Left forelimb (tissue), 1 donor: ENCODE measurements around the gene PSENEN.

ENCODE experiments used
- DNase-seq: peaks from one replicate; pipeline ENCODE4 v3.0.0-alpha.2; 2018; ENCODE audit warnings: low spot score

PSENEN gene

GRCh38 chr19:35745328-35746086, at the start of gene PSENEN, which contains the start of gene U2AF1L4:
Gene PSENEN, plus strand, starts transcription at chr19:35745651. Its CDS starts 280 bp downstream, at chr19:35745931.
Gene U2AF1L4, minus strand, starts transcription at chr19:35745418. Its CDS starts 27 bp downstream, at chr19:35745391.
- DNase-seq = peak; percentile 96

DNA sequence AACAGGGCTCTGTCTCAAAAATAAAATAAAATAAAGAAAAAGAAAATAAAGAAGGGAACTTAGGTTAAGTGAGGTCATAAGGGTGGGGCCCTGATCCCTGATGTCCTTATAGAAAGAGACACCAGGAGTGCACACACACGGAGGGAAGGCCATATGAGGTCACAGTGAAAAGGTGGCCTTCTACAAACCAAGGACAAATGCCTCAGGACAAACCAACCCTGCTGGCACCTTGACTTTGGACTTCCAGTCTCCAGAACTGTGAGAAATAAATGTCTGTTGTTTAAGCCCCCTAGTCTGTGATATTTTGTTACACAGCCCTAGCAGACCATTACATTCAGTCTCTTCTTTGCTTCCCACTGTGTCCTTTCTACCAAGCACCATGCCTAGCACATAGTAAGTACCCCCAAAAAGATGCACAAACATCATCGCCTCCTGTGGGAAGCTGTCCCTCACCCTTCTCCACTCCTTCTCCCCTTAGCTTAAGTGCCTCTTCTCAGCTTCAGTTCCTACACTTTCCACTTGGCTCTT, 49.5 kb upstream of the PSENEN start:
- DNase-seq = no peak

GRCh38 chr19:35696835-35697234, 48.6 kb upstream of the PSENEN start:
- no peak for DNase-seq

- DNase-seq = peak; percentile 89
Measured at GRCh38 chr19:35702223-35703012, 43.0 kb upstream of the PSENEN start.

GRCh38 chr19:35703343-35703742, 42.1 kb upstream of the PSENEN start:
- DNase-seq = no peak

DNA sequence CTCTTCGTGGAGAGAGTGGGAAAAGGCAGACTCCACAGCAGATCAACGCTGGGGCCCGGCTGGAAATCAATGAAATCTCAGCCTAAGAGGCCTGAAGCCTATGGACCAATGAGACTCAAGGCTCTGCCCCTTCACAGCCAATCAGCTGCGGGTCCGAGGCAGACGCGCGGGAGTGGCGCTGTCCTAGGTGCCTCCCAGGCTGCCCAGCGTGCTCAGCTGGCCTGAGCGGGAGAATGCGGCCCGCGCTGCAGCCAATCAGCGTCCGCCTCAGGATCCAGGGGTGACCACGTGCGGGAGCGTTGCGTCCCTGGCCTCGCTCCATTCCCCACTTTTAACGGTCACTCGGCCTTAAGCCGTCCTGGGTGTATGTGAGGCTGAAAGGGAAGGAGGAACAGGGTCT, 41.2 kb upstream of the PSENEN start, which contains the start of gene ZBTB32:
ZBTB32 (plus strand) TSS at position 341 of the 400 bp plus-strand sequence. CDS start 10,069 bp downstream, outside the sequence.
- no peak for DNase-seq

GRCh38 chr19:35708391-35708790, 37.1 kb upstream of the PSENEN start:
- DNase-seq = no peak

DNA sequence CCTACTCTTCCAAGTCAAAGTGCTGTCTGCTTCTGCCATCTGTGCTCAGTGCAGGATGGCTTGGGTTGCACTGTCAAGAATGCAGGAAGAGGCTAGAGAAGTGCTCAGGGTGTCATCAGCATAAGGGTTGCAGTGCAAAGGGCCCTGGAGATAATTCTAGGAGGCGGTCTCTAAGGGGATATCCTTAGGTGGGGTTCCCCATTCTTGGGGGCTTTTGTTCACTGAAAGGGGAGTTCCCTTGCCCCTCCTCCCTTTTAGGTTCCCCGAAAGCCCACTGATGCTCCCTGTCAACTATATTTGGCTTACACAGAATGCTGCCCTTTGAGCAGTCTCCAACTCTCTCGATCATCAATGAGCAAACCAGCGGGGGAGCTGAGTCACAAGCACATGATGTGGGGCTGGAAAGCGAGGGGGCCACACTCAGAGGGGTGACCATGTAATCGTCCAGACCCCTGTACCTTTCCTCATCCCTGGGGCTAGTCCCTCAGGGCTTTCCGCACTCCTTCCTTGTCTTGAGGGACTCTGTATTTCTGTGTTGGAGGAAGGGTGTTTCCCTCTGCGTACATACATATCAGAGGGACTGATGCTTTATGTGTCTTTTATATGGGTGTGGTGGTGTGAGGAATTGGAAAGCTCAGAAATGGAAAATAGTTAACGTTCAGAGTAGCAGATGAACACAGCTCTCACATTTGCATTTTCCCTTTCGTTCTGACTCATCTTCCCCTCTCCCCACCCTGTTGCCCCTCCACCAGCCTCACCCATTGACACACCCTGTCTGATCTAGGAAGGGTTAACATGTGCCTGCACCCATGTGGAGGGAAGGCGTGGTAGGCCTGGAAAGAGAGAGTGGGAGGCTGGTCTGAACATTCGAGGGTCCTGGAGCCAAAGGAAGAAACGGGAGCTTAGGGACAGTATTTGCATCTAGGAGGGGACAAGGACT, 34.4 kb upstream of the PSENEN start:
- DNase-seq = no peak

GRCh38 chr19:35712567-35713505, 32.6 kb upstream of the PSENEN start:
- DNase-seq = no peak

DNA sequence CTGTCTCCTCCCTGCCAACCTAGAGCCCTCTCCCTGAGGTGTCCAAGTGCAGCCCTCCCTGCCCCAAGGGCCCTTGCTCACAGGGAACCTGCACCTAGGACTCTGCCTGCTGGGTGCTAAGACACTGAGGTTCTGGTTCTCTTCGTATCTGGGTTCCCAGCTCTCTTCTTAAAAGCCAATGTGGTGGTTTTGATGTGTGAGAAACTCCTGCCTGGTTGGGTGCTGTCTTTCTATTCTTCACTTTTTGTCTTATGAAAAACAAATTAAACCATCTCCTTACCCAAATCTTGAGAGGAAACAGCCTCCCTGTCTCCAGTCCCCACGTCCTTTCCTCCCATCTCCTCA, 32.0 kb upstream of the PSENEN start:
- no peak for DNase-seq

- no peak for DNase-seq
Measured at GRCh38 chr19:35713904-35714495, 31.5 kb upstream of the PSENEN start.

- no peak for DNase-seq
Measured at GRCh38 chr19:35714601-35715354, 30.7 kb upstream of the PSENEN start.

DNA sequence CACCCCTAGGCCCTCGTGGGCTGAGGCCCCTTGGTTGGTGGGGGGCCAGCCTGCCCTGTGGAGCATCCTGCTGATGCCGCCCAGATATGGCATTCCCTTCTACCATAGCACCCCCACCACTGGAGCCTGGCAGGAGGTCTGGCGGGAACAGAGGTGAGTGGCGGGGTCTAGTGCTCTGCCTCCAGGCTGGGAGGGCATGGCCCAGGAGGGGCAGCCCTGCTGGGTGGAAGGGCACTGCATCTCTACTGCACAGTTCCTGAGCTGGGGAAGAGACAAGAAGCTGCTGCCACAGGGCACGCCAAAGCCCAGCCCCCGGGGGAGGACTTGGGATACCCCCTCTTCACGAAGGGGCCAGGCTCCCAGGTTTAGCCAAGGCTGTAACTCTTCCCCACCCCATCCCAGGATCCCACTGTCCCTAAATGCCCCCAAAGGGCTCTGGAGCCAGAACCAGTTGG, 30.1 kb upstream of the PSENEN start:
- DNase-seq = no peak

GRCh38 chr19:35715981-35716800, 29.3 kb upstream of the PSENEN start:
- no peak for DNase-seq

DNA sequence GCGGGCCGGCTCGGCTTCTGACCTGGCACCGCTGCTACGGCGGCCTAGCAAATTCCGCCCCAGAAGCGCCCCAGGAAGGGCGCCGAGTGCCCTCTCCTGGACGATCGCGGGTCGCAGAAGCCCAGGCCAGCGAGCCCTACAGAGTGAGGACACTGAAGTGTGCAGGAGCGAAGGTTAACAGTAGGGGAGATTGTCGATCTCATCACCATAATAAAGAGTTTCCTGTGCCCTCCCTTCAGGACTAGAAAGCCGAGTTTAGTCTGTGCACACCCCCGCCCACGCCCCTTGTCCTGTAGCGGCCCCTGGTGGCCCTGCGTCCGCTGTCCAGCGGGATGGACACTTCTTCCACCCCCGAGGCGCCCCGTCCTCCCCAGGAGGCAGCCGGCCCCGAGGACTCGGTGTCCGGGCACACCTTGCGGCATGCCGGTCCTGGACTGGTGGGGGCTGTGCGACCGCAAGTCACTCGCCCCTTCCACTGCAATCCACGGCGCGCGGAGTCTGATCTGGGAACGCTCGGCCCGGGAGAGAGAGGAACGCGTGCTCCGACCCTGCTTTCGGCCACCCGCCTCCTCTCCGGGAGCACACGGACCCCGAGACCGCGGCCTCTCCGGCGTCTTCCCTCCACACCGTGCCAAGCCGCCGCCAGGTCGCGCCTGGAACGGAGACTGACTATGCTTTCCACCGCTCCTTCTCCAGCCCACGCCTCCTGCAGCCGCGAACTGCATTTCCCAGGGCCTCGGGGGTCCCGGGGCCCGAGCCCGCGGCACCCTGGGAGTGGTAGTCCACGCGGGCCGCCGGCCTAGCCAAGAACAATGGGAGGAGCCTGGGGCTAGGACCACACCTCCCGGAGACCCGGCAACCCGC, 28.4 kb upstream of the PSENEN start:
- peak; percentile 88 for DNase-seq

GRCh38 chr19:35717665-35718344, 27.6 kb upstream of the PSENEN start, which contains the start of gene KMT2B:
Gene KMT2B, plus strand, starts transcription at chr19:35718003. Its CDS starts 16 bp downstream, at chr19:35718019.
- DNase-seq = peak; percentile 98
